Fibroblast of pulmonary artery (primary cell): Measurements from ENCODE around the gene RANBP10.

Experiments
- DNase-seq: peaks from one replicate; pipeline ENCODE4 v3.0.0-alpha.2; 2010; ENCODE audit warnings: low read depth
- H3K4me3 ChIP-seq: replicated peaks from 2 replicates; pipeline ENCODE4 v1.5.1; 2011; ENCODE audit warnings: low read depth, mild to moderate bottlenecking, control low read depth, low read length, moderate library complexity
- CTCF ChIP-seq: IDR thresholded peaks from 2 replicates; pipeline ENCODE4 v1.5.1; 2011; ENCODE audit warnings: mild to moderate bottlenecking, control low read depth, low read length, inconsistent platforms; ENCODE audit errors: missing control alignments

RANBP10 gene

GRCh38 chr16:67749436-67750078, 56.8 kb downstream of the RANBP10 start:
- TF ChIP-seq CTCF: no peak
- no peak for DNase-seq
- no peak overlapping the region for H3K4me3 ChIP-seq

- no peak for TF ChIP-seq CTCF
- DNase-seq: no peak
- no peak overlapping the region for H3K4me3 ChIP-seq
Measured at GRCh38 chr16:67748834-67749233, 57.5 kb downstream of the RANBP10 start.

- no peak overlapping the region for H3K4me3 ChIP-seq
- TF ChIP-seq CTCF: no peak
- no peak for DNase-seq
Measured at GRCh38 chr16:67746846-67747245, 59.5 kb downstream of the RANBP10 start.

- DNase-seq: no peak
- no peak overlapping the region for H3K4me3 ChIP-seq
- no peak for TF ChIP-seq CTCF
Measured at GRCh38 chr16:67741118-67741517, 65.2 kb downstream of the RANBP10 start.

- DNase-seq: no peak
- H3K4me3 ChIP-seq: no peak overlapping the region
- no peak for TF ChIP-seq CTCF
Measured at GRCh38 chr16:67740391-67740790, 66.0 kb downstream of the RANBP10 start.

- no peak overlapping the region for H3K4me3 ChIP-seq
- no peak for DNase-seq
- TF ChIP-seq CTCF: no peak
Measured at GRCh38 chr16:67736858-67737257, 69.5 kb downstream of the RANBP10 start.

GRCh38 chr16:67734731-67735201, 71.6 kb downstream of the RANBP10 start:
- DNase-seq: no peak
- no peak overlapping the region for H3K4me3 ChIP-seq
- no peak for TF ChIP-seq CTCF
